DOHH2 (cell line): ENCODE measurements around the gene SPATC1L.

ENCODE experiments used
- EZH2phosphoT487 ChIP-seq: fragments of 200-600 bp; sonication (generic); IDR thresholded peaks from 2 replicates; pipeline ENCODE4 v1.6.1; 2017; ENCODE audit warnings: borderline replicate concordance, mild to moderate bottlenecking, antibody characterized with exemption, low read length, moderate library complexity, mixed read lengths
- TF ChIP-seq, protein P1 (sequence below): fragments of 200-600 bp; sonication (generic); IDR thresholded peaks from one replicate; pipeline ENCODE4 v1.5.1; 2014; ENCODE audit warnings: antibody characterized with exemption, mild to moderate bottlenecking, low read depth, low read length; ENCODE audit not compliant: poor library complexity, severe bottlenecking

DNA sequence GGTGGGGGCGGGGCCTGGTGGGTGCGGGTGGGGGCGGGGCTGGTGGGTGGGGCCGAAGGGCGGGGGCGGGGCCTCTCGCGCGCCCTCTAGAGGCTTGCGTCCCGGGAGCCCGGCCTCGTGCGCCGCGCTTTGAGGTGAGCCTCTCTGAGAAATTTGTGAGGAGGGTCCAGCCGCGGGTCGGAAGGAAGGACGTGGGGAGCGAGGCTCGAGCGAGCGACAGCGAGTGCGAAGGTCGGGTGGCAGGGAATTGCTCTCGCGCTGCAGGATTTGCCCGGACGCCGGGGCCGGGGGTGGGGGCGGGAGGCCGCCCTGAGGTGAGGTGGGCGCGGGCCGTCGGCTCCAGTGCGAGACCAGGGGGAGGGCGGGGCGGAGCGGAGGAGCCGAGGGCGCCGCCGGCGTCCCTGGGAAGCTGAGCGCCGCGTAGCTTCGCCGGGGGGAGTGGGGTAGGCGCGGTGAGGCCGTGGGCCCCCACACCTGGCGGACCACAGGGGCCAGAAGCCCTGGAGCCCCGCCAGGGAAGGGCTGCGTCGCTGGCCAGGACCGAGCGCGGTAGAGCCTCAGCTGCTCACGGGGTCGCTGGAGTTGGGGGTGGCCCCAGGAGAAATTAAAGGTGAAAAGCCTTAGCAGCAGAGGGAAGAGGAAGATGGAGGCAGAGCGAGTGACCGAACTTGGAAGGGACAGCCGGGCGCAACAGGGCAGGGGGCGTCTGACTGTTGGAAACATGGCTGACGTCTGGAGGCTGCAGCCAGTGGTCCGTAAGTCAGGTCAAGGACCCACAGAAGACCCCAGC, 45.1 kb upstream of the SPATC1L start:
- TF ChIP-seq, protein P1, sequence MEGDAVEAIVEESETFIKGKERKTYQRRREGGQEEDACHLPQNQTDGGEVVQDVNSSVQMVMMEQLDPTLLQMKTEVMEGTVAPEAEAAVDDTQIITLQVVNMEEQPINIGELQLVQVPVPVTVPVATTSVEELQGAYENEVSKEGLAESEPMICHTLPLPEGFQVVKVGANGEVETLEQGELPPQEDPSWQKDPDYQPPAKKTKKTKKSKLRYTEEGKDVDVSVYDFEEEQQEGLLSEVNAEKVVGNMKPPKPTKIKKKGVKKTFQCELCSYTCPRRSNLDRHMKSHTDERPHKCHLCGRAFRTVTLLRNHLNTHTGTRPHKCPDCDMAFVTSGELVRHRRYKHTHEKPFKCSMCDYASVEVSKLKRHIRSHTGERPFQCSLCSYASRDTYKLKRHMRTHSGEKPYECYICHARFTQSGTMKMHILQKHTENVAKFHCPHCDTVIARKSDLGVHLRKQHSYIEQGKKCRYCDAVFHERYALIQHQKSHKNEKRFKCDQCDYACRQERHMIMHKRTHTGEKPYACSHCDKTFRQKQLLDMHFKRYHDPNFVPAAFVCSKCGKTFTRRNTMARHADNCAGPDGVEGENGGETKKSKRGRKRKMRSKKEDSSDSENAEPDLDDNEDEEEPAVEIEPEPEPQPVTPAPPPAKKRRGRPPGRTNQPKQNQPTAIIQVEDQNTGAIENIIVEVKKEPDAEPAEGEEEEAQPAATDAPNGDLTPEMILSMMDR = peak; percentile 53
- TF ChIP-seq EZH2phosphoT487 = no peak
